Nephron progenitor cell (in vitro differentiated cells): ENCODE measurements around the gene ZNF580.

Experiments
- DNase-seq: peaks from one replicate; pipeline ENCODE4 v3.0.0; 2021
- H3K27ac Mint-ChIP-seq: 2 replicates; pipeline ENCODE4 v1.8.0; 2021; ENCODE audit warnings: mild to moderate bottlenecking, moderate library complexity, mixed read lengths
- H3K27me3 Mint-ChIP-seq: 2 replicates; pipeline ENCODE4 v1.8.0; 2021; ENCODE audit warnings: mild to moderate bottlenecking, low read depth, mixed read lengths; ENCODE audit not compliant: poor library complexity
- H3K36me3 Mint-ChIP-seq: 2 replicates; pipeline ENCODE4 v1.8.0; 2021; ENCODE audit warnings: low read depth, mixed read lengths
- H3K4me1 Mint-ChIP-seq: 2 replicates; pipeline ENCODE4 v1.8.0; 2021; ENCODE audit warnings: mixed read lengths
- H3K4me3 Mint-ChIP-seq: 2 replicates; pipeline ENCODE4 v1.8.0; 2021; ENCODE audit warnings: mild to moderate bottlenecking, moderate library complexity, mixed read lengths
- H3K9me3 Mint-ChIP-seq: 2 replicates; pipeline ENCODE4 v1.8.0; 2021; ENCODE audit warnings: mild to moderate bottlenecking, moderate library complexity, mixed read lengths
- TF ChIP-seq, protein P1 (sequence below): fragments of 200-600 bp; sonication (generic); IDR thresholded peaks from 2 replicates; pipeline ENCODE4 v1.5.0; 2021; ENCODE audit warnings: antibody characterized with exemption

The ZNF580 gene, protein sequence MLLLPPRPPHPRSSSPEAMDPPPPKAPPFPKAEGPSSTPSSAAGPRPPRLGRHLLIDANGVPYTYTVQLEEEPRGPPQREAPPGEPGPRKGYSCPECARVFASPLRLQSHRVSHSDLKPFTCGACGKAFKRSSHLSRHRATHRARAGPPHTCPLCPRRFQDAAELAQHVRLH

DNA sequence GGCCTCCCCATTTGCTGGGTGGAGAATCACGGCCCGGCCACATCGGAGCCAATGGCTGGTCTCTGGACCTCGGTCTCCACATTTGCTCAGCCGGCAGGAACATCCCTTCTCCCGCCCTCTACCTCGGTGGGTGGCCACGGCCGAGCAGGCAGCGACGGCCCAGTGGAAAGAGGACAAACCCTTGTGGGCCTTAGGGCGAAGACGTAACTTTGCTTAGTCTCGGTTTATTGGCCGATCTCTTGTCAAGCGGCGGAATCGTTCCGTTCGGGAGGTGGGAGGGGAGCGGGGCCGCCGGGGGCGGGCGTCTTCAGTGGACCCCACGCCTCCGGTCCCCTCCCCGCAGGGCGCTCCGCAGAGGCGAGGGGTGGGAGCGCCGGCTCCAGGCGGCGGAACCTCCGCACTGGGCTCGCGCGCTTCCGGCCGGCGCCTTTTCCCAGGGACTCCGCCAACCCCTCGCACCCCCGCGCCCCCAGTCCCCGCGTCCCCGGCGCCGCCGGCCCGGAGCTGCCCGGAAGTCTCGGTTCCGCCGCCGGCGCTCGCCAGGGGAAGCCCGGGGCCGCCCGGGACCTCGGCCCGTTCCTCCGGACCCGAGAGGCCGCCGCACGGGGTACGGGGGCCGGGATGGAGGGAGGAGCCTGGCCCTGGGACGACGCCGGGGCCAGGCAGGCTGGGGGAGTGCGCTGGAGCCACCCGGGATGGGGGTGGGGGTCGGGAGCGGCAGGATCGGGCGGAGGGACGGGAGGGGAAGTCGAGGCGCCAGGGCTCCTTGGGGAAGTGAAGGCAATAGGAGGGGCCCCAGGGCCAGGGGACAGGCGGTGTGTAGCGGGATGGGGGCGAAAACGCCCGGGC, at the start of gene ZNF580:
TSS of gene ZNF580 (plus strand) at position 426 of the 849 bp plus-strand sequence. CDS start 1,507 bp downstream, outside the sequence.
- H3K27me3 Mint-ChIP-seq: peaks cover under 1% of the 10 kb centered on the region
- H3K9me3 Mint-ChIP-seq: no peaks in the 10 kb centered on the region
- peak; percentile 75 for DNase-seq
- peak within 1 kb of the TSS; percentile 92 for H3K27ac Mint-ChIP-seq
- peak within 1 kb of the TSS; percentile 95 for H3K4me3 Mint-ChIP-seq
- TF ChIP-seq, protein P1, sequence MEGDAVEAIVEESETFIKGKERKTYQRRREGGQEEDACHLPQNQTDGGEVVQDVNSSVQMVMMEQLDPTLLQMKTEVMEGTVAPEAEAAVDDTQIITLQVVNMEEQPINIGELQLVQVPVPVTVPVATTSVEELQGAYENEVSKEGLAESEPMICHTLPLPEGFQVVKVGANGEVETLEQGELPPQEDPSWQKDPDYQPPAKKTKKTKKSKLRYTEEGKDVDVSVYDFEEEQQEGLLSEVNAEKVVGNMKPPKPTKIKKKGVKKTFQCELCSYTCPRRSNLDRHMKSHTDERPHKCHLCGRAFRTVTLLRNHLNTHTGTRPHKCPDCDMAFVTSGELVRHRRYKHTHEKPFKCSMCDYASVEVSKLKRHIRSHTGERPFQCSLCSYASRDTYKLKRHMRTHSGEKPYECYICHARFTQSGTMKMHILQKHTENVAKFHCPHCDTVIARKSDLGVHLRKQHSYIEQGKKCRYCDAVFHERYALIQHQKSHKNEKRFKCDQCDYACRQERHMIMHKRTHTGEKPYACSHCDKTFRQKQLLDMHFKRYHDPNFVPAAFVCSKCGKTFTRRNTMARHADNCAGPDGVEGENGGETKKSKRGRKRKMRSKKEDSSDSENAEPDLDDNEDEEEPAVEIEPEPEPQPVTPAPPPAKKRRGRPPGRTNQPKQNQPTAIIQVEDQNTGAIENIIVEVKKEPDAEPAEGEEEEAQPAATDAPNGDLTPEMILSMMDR: no peak
- peaks cover 19% of the 10 kb centered on the region for H3K36me3 Mint-ChIP-seq
- peaks cover 75% of the 10 kb centered on the region for H3K4me1 Mint-ChIP-seq

DNA sequence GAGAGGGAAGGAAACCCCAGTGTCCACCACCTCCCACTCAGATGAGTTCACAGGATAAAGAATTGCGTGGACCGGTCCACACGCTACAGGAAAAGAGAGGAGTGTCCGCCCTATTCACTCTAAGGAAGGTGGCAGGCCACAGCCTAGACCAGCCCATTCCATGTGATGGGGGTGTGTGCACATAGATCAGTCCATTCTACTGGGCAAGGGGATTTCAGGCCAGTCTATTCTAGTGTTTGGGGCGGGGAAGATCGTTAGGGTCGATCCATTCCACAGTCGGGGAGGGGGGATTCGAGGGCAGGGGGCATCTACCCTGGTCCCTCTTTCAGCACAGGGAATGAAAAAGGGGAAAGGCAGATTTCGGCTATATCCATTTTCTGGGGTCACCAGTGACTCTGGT, 49.2 kb upstream of the ZNF580 start:
- Mint-ChIP-seq H3K36me3 (peaks cover 37% of the 10 kb centered on the region), H3K4me3 (no peak overlapping the region), H3K4me1 (peaks cover 39% of the 10 kb centered on the region), H3K27me3 (no peaks in the 10 kb centered on the region), H3K27ac (peak overlapping the region; percentile 21), H3K9me3 (peaks cover 3% of the 10 kb centered on the region)
- DNase-seq: no peak
- TF ChIP-seq, protein P1: no peak

DNA sequence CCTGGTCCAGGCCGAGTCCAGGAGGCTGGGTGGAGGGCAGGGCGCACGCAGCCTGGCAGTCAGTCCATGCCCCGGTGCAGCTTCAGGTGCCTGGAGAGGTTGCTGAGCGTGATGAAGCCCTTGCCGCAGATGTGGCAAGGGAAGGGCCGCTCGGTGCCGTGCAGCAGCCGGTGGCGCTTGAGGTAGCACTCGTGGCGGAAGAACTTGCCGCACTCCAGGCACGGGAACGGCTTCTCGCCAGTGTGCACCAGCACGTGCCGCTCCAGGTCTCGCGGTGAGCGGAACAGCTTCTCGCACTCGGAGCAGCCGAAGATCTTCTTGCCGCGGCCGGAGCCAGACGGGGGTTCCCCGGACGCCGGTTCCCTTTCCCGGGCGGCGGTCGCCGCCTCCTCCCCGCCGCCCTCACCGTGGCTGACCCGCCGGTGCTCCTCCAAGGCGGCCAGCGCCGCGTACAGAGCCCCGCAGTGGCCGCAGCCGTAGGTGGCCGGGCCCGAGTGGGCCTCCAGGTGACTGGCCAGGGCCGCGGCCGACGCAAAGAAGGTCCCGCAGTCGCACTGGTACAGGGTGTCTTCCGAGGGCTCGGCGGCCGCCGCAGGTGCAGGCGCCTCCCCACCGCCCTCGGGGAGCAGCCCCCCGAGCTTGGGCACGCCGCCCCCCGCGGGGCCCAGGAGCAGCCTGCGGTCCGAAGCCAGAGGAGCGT, 48.3 kb upstream of the ZNF580 start:
- DNase-seq: no peak
- Mint-ChIP-seq H3K4me3 (no peak overlapping the region), H3K9me3 (peaks cover 4% of the 10 kb centered on the region), H3K27ac (no peak overlapping the region), H3K36me3 (peaks cover 44% of the 10 kb centered on the region), H3K27me3 (no peaks in the 10 kb centered on the region), H3K4me1 (peaks cover 35% of the 10 kb centered on the region)
- TF ChIP-seq, protein P1: no peak

DNA sequence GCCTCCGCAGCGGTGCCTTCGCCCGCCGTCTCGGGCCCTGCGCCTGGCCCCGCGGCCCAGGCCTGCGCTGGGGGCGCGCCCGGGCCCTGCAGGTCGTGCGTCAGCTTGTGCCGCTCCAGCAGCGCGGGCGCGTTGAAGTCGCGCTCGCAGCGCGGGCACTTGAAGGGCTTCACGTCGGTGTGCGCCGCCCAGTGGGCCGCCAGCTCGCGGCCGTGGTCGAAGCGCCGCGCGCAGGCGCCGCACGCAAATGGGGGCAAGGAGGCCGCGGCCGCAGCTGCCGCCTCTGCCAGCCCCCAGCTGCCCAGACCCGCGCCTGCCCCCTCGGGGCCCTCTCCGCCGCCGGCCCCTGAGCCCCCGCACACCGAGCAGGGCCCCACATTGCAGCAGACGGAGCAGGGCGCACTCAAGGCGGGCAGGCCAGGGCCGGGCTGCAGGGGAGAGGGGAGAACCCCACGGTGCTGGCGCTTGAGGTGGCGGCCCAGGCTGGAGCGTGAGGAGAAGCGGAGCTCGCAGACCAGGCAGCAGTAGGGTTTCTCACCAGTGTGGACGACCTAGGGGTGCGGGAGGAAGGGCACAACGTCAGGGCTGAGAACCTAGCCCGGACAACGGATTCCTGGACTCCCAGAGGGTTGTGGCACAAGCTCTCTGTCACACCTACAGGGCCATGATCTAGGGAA, 47.6 kb upstream of the ZNF580 start:
- Mint-ChIP-seq H3K9me3 (peaks cover 4% of the 10 kb centered on the region), H3K4me3 (no peak overlapping the region), H3K27me3 (no peaks in the 10 kb centered on the region), H3K36me3 (peaks cover 50% of the 10 kb centered on the region), H3K27ac (peak overlapping the region; percentile 77), H3K4me1 (peaks cover 40% of the 10 kb centered on the region)
- TF ChIP-seq, protein P1: no peak
- DNase-seq: no peak

DNA sequence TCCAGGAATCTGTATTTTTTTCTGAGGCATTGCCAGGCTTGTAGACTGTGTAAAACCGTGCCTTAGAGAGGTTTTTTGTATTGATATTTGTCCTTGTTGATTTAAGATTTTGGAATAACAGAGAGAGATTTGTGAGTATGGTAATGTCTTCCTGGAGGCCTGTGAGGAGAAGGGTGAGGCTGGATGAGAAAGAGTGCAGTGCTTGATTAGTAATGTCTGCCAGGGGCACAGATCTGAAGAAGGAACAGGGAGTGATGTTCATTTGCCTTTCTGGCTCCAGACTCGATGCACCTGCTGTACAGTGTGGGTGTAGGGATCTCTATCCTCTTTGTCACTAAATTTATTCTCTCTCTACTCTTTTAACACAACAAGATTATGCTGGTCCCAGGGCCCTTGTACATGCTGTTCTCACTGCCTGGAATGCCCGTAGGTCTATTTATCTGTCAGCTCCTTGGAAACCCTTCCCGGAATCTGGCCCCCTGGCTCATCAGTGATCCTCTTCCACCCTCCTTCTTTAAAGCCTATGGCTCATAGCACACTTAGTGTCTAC, 45.7 kb upstream of the ZNF580 start:
- Mint-ChIP-seq H3K4me1 (peaks cover 36% of the 10 kb centered on the region), H3K36me3 (peaks cover 57% of the 10 kb centered on the region), H3K9me3 (peaks cover 4% of the 10 kb centered on the region), H3K27me3 (no peaks in the 10 kb centered on the region), H3K4me3 (no peak overlapping the region), H3K27ac (no peak overlapping the region)
- TF ChIP-seq, protein P1: no peak
- DNase-seq: no peak
